Colonic mucosa (tissue), 4 donors: ENCODE results near the gene ITSN1. TPM values are rescaled to one million over a fixed set of nuclear protein-coding genes. Genes with fewer than 3 reads are reported as not detected.
"Not testable (repeated sequence)": the region's sequence is repeated elsewhere in the genome, so short reads cannot be mapped to it uniquely, and the experiment has no call there.

Source experiments
- DNase-seq: peaks from one replicate; pipeline ENCODE4 v3.0.0-alpha.2; 2020
- H3K27ac ChIP-seq: fragments of 200-600 bp; one replicate; pipeline ENCODE4 v1.8.0; 2021
- H3K27me3 ChIP-seq: fragments of 200-600 bp; one replicate; pipeline ENCODE4 v1.8.0; 2021
- H3K36me3 ChIP-seq: fragments of 200-600 bp; one replicate; pipeline ENCODE4 v1.8.0; 2021
- H3K4me1 ChIP-seq: fragments of 200-600 bp; one replicate; pipeline ENCODE4 v1.8.0; 2021; ENCODE audit warnings: mild to moderate bottlenecking
- H3K4me3 ChIP-seq: fragments of 200-600 bp; one replicate; pipeline ENCODE4 v1.8.0; 2021
- H3K9ac ChIP-seq, 2 donors: one replicate each; pipeline ENCODE4 v1.7.0; 2013; ENCODE audit warnings: control low read depth in 2 of 2, low read depth in 2 of 2, low read length in 2 of 2
- H3K9me3 ChIP-seq: fragments of 200-600 bp; one replicate; pipeline ENCODE4 v1.8.0; 2021
- CTCF ChIP-seq: fragments of 200-600 bp; IDR thresholded peaks from one replicate; pipeline ENCODE4 v1.8.0; 2022; ENCODE audit warnings: antibody characterized with exemption, mild to moderate bottlenecking
- intact Hi-C: fragments of 100-400 bp; cut with DNase I; formaldehyde crosslinking; loops from one replicate; pipeline ENCODE4 v1.14.1; 2022
- total RNA-seq, 2 donors: library from RNA; stranded (reverse); fragmentation: NEBNext Ultra II Directional in 1 of 2; extraction: Animal tissue kit (Norgen Biotek cat#: 25700) in 1 of 2; gene quantifications; one replicate each; pipeline ENCODE4 v1.2.1, GENCODE V29; 2021
- donor health status: healthy.
- donor health status: DM: no; HTN: no; CAD: no.
- donor health status: DM: no; HTN: no; CAD: no.

Gene ITSN1
- total RNA-seq, 2 donors from 2014 or later = 22.4 to 28.3 TPM

DNA sequence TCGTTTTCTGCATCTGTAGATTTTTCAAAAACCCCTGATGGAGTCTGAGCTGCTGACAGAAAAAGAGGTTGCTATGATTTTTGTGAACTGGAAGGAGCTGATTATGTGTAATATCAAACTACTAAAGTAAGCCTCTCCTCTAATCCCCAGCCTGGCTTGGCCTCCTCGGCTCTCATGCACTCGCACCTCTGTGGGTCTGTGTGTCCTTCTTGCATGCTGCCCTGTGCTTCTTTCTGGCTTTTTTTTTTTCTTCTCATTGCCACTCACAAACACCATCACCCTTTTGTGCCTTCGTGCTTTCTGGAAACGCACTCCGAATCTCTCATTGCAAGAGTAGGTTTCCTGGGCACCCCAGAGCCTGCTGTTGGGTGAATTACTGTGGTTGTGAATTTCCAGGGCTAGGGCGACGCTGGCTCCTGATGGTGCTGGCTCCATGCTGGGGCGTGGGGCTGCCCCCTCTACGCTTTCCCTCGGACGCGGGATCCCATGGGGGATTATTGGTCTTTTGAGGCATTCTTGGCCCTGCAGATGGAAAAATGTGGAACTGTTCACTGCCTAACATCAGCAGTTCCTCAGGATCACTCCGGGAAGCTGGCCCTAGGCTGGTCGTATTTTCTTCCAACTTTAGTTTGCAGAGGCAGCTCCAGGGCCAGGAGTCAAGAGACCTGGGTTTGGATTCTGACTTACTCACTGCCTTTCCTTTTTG lies 216.5 kb downstream of the ITSN1 start:
- H3K4me3 ChIP-seq = no peak overlapping the region
- H3K4me1 ChIP-seq = no peaks in the 10 kb centered on the region
- H3K9ac ChIP-seq = no peak overlapping the region
- intact Hi-C loops = no loop called here
- DNase-seq = no peak
- H3K27me3 ChIP-seq = no peaks in the 10 kb centered on the region
- TF ChIP-seq CTCF = no peak
- no peak overlapping the region for H3K27ac ChIP-seq
- H3K9me3 ChIP-seq = no peaks in the 10 kb centered on the region
- H3K36me3 ChIP-seq = no peaks in the 10 kb centered on the region

GRCh38 chr21:33859373-33860102 lies 217.2 kb downstream of the ITSN1 start:
- no peak for DNase-seq
- H3K27me3 ChIP-seq = no peaks in the 10 kb centered on the region
- H3K9me3 ChIP-seq = no peaks in the 10 kb centered on the region
- no peaks in the 10 kb centered on the region for H3K36me3 ChIP-seq
- no peak overlapping the region for H3K4me3 ChIP-seq
- TF ChIP-seq CTCF = no peak
- no peaks in the 10 kb centered on the region for H3K4me1 ChIP-seq
- H3K27ac ChIP-seq = no peak overlapping the region
- H3K9ac ChIP-seq = no peak overlapping the region
- intact Hi-C loops = no loop called here

DNA sequence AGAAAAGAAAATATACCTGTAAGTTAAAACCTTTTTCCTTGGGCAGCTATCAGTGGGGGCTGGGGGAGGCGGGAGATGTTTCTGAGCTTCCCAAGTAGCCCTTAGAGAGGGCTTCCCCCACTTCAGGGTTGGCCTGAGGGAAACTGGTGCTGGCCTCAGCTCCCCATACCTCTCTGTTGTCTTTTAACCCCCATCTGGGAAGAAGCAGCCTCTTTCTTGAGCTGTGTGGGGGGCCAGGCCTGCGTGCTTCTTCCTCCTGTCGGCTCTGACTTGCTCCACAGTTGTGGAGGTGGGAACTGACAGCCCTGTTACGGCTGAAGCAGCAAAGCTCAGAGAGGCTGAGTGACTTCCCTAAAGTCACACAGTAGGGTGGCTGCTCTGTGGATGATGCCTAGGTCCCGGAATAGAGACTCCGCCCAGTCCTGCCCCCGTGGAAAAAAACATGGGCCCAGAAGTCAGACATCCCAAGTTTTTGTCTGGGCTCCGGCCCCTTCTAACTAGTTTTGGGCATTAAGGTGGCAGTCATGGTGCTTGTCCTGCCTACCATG lies 218.1 kb downstream of the ITSN1 start:
- Histone ChIP-seq H3K9ac (no peak overlapping the region), H3K4me1 (no peaks in the 10 kb centered on the region), H3K36me3 (no peaks in the 10 kb centered on the region), H3K27me3 (no peaks in the 10 kb centered on the region), H3K9me3 (no peaks in the 10 kb centered on the region), H3K27ac (no peak overlapping the region), H3K4me3 (no peak overlapping the region)
- no peak for DNase-seq
- no peak for TF ChIP-seq CTCF
- intact Hi-C loops = no loop called here

- H3K4me1 ChIP-seq = no peaks in the 10 kb centered on the region
- no peak for TF ChIP-seq CTCF
- H3K4me3 ChIP-seq = no peak overlapping the region
- H3K27ac ChIP-seq = no peak overlapping the region
- no peaks in the 10 kb centered on the region for H3K9me3 ChIP-seq
- no peaks in the 10 kb centered on the region for H3K36me3 ChIP-seq
- no peaks in the 10 kb centered on the region for H3K27me3 ChIP-seq
- H3K9ac ChIP-seq = no peak overlapping the region
- intact Hi-C loops = no loop called here
- no peak for DNase-seq
Observed at GRCh38 chr21:33861125-33861524, 218.8 kb downstream of the ITSN1 start.

- H3K9ac ChIP-seq, H3K9me3 ChIP-seq, DNase-seq, H3K4me1 ChIP-seq, H3K4me3 ChIP-seq, H3K27ac ChIP-seq, H3K36me3 ChIP-seq, H3K27me3 ChIP-seq, intact Hi-C loops: not testable (repeated sequence)
Observed at GRCh38 chr21:33863191-33863590, 220.9 kb downstream of the ITSN1 start.

- H3K27ac ChIP-seq = no peak overlapping the region
- no peaks in the 10 kb centered on the region for H3K36me3 ChIP-seq
- TF ChIP-seq CTCF = no peak
- no peaks in the 10 kb centered on the region for H3K27me3 ChIP-seq
- H3K4me1 ChIP-seq = no peaks in the 10 kb centered on the region
- DNase-seq = no peak
- intact Hi-C loops = no loop called here
- H3K4me3 ChIP-seq = no peak overlapping the region
- H3K9me3 ChIP-seq = no peaks in the 10 kb centered on the region
- H3K9ac ChIP-seq = no peak overlapping the region
Observed at GRCh38 chr21:33864150-33864549, 221.8 kb downstream of the ITSN1 start.
